SU-DHL-6 (cell line): ENCODE measurements around the gene RASGRP3.

Source experiments
- H2AFZ ChIP-seq: fragments of 200-600 bp; sonication (generic); 2 replicates; pipeline ENCODE4 v1.6.1; 2014; ENCODE audit warnings: low read depth, mild to moderate bottlenecking, moderate library complexity, mixed read lengths, antibody characterized with exemption, low read length; ENCODE audit not compliant: severe bottlenecking
- H3F3A ChIP-seq: fragments of 200-600 bp; shearing (Covaris generic); 2 replicates; pipeline ENCODE4 v1.6.0; 2016; ENCODE audit warnings: antibody characterized with exemption, mild to moderate bottlenecking; ENCODE audit not compliant: insufficient read depth
- H3K27ac ChIP-seq: fragments of 200-600 bp; sonication (generic); 2 replicates; pipeline ENCODE4 v1.5.1; 2016; ENCODE audit warnings: low read depth, mild to moderate bottlenecking, low read length, moderate library complexity, mixed read lengths
- H3K27me3 ChIP-seq: fragments of 200-600 bp; sonication (generic), shearing (Covaris generic); 2 replicates; pipeline ENCODE4 v1.6.0; 2014; ENCODE audit warnings: mild to moderate bottlenecking, low read length
- H3K36me3 ChIP-seq: fragments of 200-600 bp; sonication (generic); 2 replicates; pipeline ENCODE4 v1.6.1; 2014; ENCODE audit warnings: mild to moderate bottlenecking, low read length, mixed read lengths
- H3K4me2 ChIP-seq: fragments of 300-600, 200-600 bp; shearing (Covaris generic), sonication (generic); 2 replicates; pipeline ENCODE4 v1.6.0; 2014; ENCODE audit warnings: low read length, low read depth, mild to moderate bottlenecking; ENCODE audit not compliant: poor library complexity, severe bottlenecking
- H3K4me3 ChIP-seq: fragments of 200-600 bp; sonication (generic); 2 replicates; pipeline ENCODE4 v1.5.1; 2014; ENCODE audit warnings: antibody characterized with exemption, low read length, mild to moderate bottlenecking, mixed read lengths; ENCODE audit not compliant: insufficient read depth, poor library complexity, severe bottlenecking
- H3K79me2 ChIP-seq: fragments of 200-600 bp; sonication (generic); 2 replicates; pipeline ENCODE4 v1.6.1; 2014; ENCODE audit warnings: mild to moderate bottlenecking, low read length, moderate library complexity; ENCODE audit not compliant: insufficient read depth
- H3K9ac ChIP-seq: fragments of 200-600 bp; sonication (generic); 2 replicates; pipeline ENCODE4 v1.7.0; 2014; ENCODE audit warnings: mild to moderate bottlenecking, low read length
- H3K9me2 ChIP-seq: fragments of 200-600 bp; sonication (generic); replicated peaks from 2 replicates; pipeline ENCODE4 v1.6.1; 2014; ENCODE audit warnings: low read length; ENCODE audit not compliant: insufficient read depth
- H3K9me3 ChIP-seq: fragments of 200-600 bp; sonication (generic); 2 replicates; pipeline ENCODE4 v1.6.1; 2014; ENCODE audit warnings: low read length, mixed read lengths; ENCODE audit not compliant: insufficient read depth
- H4K20me1 ChIP-seq: fragments of 200-600 bp; sonication (generic); 2 replicates; pipeline ENCODE4 v1.6.1; 2014; ENCODE audit warnings: low read depth, mild to moderate bottlenecking, antibody characterized with exemption, low read length, moderate library complexity, mixed read lengths
- CTCF ChIP-seq: fragments of 200-600 bp; sonication (generic); IDR thresholded peaks from one replicate; pipeline ENCODE4 v1.5.1; 2017; ENCODE audit warnings: antibody characterized with exemption, mild to moderate bottlenecking, low read length, moderate library complexity; ENCODE audit not compliant: insufficient read depth, poor library complexity, severe bottlenecking
- EZH2phosphoT487 ChIP-seq: fragments of 200-600 bp; sonication (generic), shearing (Covaris generic); conservative IDR thresholded peaks from 2 replicates; pipeline ENCODE4 v1.6.1; 2018; ENCODE audit warnings: mild to moderate bottlenecking, antibody characterized with exemption, low read length, moderate library complexity, mixed read lengths

The RASGRP3 gene

GRCh38 chr2:33550206-33550605, 73.8 kb downstream of the RASGRP3 start:
- peaks cover 64% of the 10 kb centered on the region for H3K36me3 ChIP-seq
- no peak overlapping the region for H3K9ac ChIP-seq
- no peaks in the 10 kb centered on the region for H3K9me2 ChIP-seq
- no peak overlapping the region for H3K4me3 ChIP-seq
- H3K27ac ChIP-seq: no peak overlapping the region
- no peaks in the 10 kb centered on the region for H3K9me3 ChIP-seq
- no peak overlapping the region for H2AFZ ChIP-seq
- TF ChIP-seq EZH2phosphoT487 (no peak), CTCF (no peak)
- no peak overlapping the region for H3K4me2 ChIP-seq
- H4K20me1 ChIP-seq: no peaks in the 10 kb centered on the region
- H3F3A ChIP-seq: peaks cover 13% of the 10 kb centered on the region
- 0 out of 2 replicates have a peak, but pooled peaks cover 8% of the 10 kb centered on the region for H3K79me2 ChIP-seq
- no peaks in the 10 kb centered on the region for H3K27me3 ChIP-seq

DNA sequence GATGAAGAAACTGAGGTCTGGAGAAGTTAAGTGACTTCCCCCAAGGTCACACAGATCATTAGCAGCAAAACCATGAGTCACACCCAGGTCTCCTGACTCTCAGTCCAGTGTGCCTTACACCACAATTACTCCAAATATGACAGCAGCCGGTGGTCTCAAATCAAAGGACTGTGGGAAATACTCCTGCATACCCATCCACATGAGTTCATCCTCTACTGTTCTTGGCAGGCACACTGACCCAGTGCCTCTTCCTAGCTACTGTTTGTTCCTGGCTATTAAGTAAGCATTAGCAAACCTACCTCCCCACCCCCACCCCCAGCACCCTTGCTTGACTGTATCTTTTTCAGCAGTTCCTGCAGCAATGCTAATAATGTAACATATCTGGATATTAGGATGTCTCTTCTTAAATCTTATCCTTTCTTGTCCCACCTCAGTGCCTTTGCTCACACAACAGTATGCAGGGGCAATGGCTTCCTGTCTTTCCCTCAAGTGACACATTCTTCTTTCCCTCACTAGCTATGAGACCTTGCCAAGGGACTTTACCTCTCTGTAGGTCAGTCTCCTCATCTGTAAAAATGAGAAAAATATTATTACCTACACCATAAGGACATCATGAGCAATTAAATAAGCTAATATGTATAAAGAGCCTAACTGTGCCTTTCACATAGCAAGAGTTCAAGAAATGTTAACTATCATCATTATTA, 76.5 kb downstream of the RASGRP3 start:
- H3K36me3 ChIP-seq: peaks cover 64% of the 10 kb centered on the region
- H3K9me2 ChIP-seq: no peaks in the 10 kb centered on the region
- no peaks in the 10 kb centered on the region for H3K27me3 ChIP-seq
- H3K27ac ChIP-seq: 0 out of 2 replicates have a peak overlapping the region, but pooled peaks have one; percentile 20
- no peak overlapping the region for H2AFZ ChIP-seq
- H3K9ac ChIP-seq: no peak overlapping the region
- no peak overlapping the region for H3K4me2 ChIP-seq
- H3K79me2 ChIP-seq: 0 out of 2 replicates have a peak, but pooled peaks cover 8% of the 10 kb centered on the region
- TF ChIP-seq EZH2phosphoT487 (no peak), CTCF (no peak)
- no peak overlapping the region for H3K4me3 ChIP-seq
- H3F3A ChIP-seq: peaks cover 8% of the 10 kb centered on the region
- H4K20me1 ChIP-seq: no peaks in the 10 kb centered on the region
- no peaks in the 10 kb centered on the region for H3K9me3 ChIP-seq

DNA sequence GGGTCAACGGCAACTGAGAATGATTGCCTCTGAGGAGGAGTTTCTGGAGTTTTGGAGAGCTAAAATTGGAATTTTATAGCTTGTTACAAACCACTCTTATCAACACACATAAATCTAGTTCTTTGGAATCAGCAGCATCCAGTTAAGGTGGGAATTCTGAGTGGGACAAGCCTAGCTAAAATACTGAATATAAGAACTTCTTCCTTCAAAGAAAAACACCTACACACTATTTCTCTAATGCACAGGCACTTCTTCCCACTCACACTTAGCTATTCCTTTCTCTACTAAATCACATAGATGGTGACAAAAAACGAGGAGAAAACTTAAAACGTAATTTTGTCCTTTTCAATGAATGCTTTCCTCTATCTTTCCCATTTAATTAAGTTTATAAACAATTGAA, 79.2 kb downstream of the RASGRP3 start:
- Histone ChIP-seq H2AFZ (no peak overlapping the region), H3K4me3 (no peak overlapping the region), H4K20me1 (no peaks in the 10 kb centered on the region), H3K27me3 (no peaks in the 10 kb centered on the region), H3K9me3 (no peaks in the 10 kb centered on the region), H3K9ac (no peak overlapping the region), H3K36me3 (peaks cover 68% of the 10 kb centered on the region), H3K9me2 (no peaks in the 10 kb centered on the region), H3K79me2 (no peaks in the 10 kb centered on the region), H3F3A (peaks cover 3% of the 10 kb centered on the region; the same call in 1 of the 2 replicates), H3K4me2 (no peak overlapping the region), H3K27ac (no peak overlapping the region)
- TF ChIP-seq CTCF (no peak), EZH2phosphoT487 (no peak)
